ENCODE data around the gene AMER1.

AMER1 gene

GRCh38 chrX:64184396-64184795 lies 21.1 kb downstream of the AMER1 start:
- DNase-seq (ENCODE audit: low read depth, low spot score): no peak

- DNase-seq (ENCODE audit: low read depth, low spot score): no peak
Observed at GRCh38 chrX:64182208-64182607, 23.3 kb downstream of the AMER1 start.

GRCh38 chrX:64176876-64177275 lies 28.6 kb downstream of the AMER1 start:
- DNase-seq (ENCODE audit: low read depth, low spot score): no peak

GRCh38 chrX:64169988-64170387 lies 35.5 kb downstream of the AMER1 start:
- no peak for DNase-seq (ENCODE audit: low read depth, low spot score)

GRCh38 chrX:64152857-64153256 lies 52.7 kb downstream of the AMER1 start:
- peak; percentile 3 for DNase-seq (ENCODE audit: low read depth, low spot score)

GRCh38 chrX:64151911-64152310 lies 53.6 kb downstream of the AMER1 start:
- no peak for DNase-seq (ENCODE audit: low read depth, low spot score)

- DNase-seq (ENCODE audit: low read depth, low spot score): no peak
Observed at GRCh38 chrX:64150775-64151174, 54.7 kb downstream of the AMER1 start.

Data from iPS DF 19.7 (cell line).